SW480 (cell line): ENCODE measurements around the gene METTL2A.
"Not testable (repeated sequence)": the region's sequence is repeated elsewhere in the genome, so short reads cannot be mapped to it uniquely, and the experiment has no call there.

Experiments used
- DNase-seq: peaks from one replicate; pipeline ENCODE4 v3.0.0-alpha.2; 2016; ENCODE audit warnings: low spot score

METTL2A gene

GRCh38 chr17:62423647-62424461, at the start of gene METTL2A:
Gene METTL2A, plus strand, starts transcription at chr17:62423897. Its CDS starts 6 bp downstream, at chr17:62423903.
- peak; percentile 92 for DNase-seq

- no peak for DNase-seq
Measured at GRCh38 chr17:62380253-62380652, 43.4 kb upstream of the METTL2A start, which contains the start of gene EFCAB3. Gene EFCAB3, plus strand, starts transcription at chr17:62380553. Its CDS starts 2,427 bp downstream, at chr17:62382980.

GRCh38 chr17:62381561-62381960, 42.1 kb upstream of the METTL2A start:
- DNase-seq: no peak

- DNase-seq: no peak
Measured at GRCh38 chr17:62388856-62389255, 34.8 kb upstream of the METTL2A start.

- DNase-seq: no peak
Measured at GRCh38 chr17:62392908-62393307, 30.8 kb upstream of the METTL2A start.

- no peak for DNase-seq
Measured at GRCh38 chr17:62398891-62399290, 24.8 kb upstream of the METTL2A start.

- DNase-seq: no peak
Measured at GRCh38 chr17:62405451-62405850, 18.2 kb upstream of the METTL2A start.

- DNase-seq: not testable (repeated sequence)
Measured at GRCh38 chr17:62413090-62413489, 10.6 kb upstream of the METTL2A start.

- DNase-seq: not testable (repeated sequence)
Measured at GRCh38 chr17:62426214-62426613, 2.5 kb downstream of the METTL2A start.

- not testable (repeated sequence) for DNase-seq
Measured at GRCh38 chr17:62435251-62435650, 11.6 kb downstream of the METTL2A start.

GRCh38 chr17:62441181-62441580, 17.5 kb downstream of the METTL2A start:
- DNase-seq: not testable (repeated sequence)

GRCh38 chr17:62444063-62444462, 20.4 kb downstream of the METTL2A start:
- DNase-seq: no peak

GRCh38 chr17:62445791-62446190, 22.1 kb downstream of the METTL2A start:
- DNase-seq: not testable (repeated sequence)

- DNase-seq: not testable (repeated sequence)
Measured at GRCh38 chr17:62452195-62452594, 28.5 kb downstream of the METTL2A start.

GRCh38 chr17:62453041-62453440, 29.3 kb downstream of the METTL2A start:
- DNase-seq: not testable (repeated sequence)

- not testable (repeated sequence) for DNase-seq
Measured at GRCh38 chr17:62453656-62454055, 30.0 kb downstream of the METTL2A start.

GRCh38 chr17:62454111-62454510, 30.4 kb downstream of the METTL2A start:
- DNase-seq: not testable (repeated sequence)

GRCh38 chr17:62456016-62456415, 32.3 kb downstream of the METTL2A start:
- no peak for DNase-seq

- DNase-seq: not testable (repeated sequence)
Measured at GRCh38 chr17:62458483-62458882, 34.8 kb downstream of the METTL2A start.

GRCh38 chr17:62464422-62464821, 40.7 kb downstream of the METTL2A start:
- not testable (repeated sequence) for DNase-seq

GRCh38 chr17:62465271-62465670, 41.6 kb downstream of the METTL2A start:
- not testable (repeated sequence) for DNase-seq

- DNase-seq: peak; percentile 82
Measured at GRCh38 chr17:62470666-62471379, 47.1 kb downstream of the METTL2A start.

- not testable (repeated sequence) for DNase-seq
Measured at GRCh38 chr17:62471380-62471880, 47.7 kb downstream of the METTL2A start.
